ENCODE measurements around the gene GMPPA.

- no peak for TF ChIP-seq ZNF274 (IDR thresholded peaks at IDR 0.05; ENCODE audit: low read depth, low read length)
- TF ChIP-seq YY1 (IDR thresholded peaks at IDR 0.05; ENCODE audit: insufficient read depth, insufficient read length) = no peak
- no peak for TF ChIP-seq SUZ12 (IDR thresholded peaks at IDR 0.05; ENCODE audit: extremely low read depth, insufficient read depth, insufficient read length)
Measured at GRCh38 chr2:219472629-219473187, 26.0 kb upstream of the GMPPA start.
